ENCODE data around the gene CENPT.

The CENPT gene

DNA sequence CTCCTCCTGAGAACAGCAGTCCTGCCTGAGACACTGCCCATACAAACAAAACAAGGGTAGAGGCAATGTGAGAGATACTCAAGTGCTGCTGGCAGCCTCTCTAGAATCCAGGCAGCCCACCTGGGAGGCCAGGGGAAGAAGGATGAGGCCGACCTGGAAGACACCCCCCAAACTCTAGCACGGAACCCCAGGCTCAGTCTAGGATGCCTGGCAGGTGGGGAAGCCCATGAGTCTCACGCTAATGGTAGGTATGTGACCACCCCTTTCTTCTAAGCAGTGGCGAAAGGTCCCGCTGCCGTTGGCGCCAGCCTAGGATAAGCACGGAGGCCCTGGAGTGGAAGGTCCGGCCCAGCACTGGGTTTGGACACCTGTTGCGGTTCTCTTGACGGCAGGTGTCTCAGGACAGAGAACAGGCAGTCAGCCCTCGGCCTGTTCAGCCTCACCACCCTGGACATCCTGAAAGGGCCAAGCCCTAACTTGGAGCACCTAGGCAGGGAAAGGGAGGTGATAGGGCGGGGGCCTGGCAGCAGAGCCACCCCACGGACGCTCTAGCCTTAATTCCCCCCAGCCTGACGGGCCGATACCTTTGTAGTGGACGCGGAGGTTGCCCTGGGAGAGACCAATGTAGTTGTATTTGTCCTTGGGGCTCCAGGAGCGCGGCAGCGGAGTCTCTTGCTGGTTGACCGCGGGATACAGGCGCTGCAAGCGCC is 41.6 kb downstream of the CENPT start:
- no peak for DNase-seq

GRCh38 chr16:67804853-67805542 is 42.5 kb downstream of the CENPT start:
- DNase-seq = no peak

DNA sequence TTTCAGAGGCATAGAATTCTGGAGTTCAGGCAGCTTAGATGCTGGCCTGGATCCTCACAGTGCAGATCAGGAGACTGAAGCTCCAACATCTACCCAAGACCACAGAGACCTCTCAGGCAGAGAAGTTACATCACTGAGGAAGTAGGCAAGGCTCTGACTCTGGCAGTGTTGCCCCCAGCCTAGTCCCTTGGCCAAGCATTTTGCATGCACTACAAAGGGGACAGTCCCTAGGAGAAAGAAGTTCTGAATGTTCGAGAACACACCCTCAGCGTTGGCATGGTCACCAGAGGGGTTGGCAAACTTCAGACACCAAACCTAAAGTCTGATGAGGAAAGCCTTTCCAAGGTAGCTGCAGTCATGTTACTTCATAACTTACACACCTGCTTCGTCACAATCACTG is 43.6 kb downstream of the CENPT start:
- DNase-seq = no peak

GRCh38 chr16:67801883-67802282 is 45.6 kb downstream of the CENPT start:
- peak; percentile 6 for DNase-seq

DNA sequence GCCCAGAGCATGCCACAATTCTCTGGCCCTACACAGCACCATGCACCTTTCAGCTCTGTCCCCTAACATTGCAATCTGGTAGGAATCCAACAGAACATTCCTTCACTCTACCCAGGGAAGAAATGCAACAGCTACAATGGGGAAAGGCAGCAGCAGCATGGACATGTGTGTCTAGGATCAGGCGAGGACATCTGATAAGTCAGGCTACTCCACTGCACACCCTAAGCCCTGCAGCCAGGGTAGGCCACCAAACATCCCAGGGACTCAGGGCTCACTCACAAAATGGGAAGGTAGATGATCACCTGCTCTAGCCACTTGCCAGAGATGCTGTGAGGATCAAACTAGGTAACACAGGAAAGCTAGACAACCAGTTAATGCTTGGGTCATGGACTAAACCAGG is 46.3 kb downstream of the CENPT start:
- no peak for DNase-seq

- no peak for DNase-seq
Measured at GRCh38 chr16:67800338-67800926, 47.1 kb downstream of the CENPT start.

DNA sequence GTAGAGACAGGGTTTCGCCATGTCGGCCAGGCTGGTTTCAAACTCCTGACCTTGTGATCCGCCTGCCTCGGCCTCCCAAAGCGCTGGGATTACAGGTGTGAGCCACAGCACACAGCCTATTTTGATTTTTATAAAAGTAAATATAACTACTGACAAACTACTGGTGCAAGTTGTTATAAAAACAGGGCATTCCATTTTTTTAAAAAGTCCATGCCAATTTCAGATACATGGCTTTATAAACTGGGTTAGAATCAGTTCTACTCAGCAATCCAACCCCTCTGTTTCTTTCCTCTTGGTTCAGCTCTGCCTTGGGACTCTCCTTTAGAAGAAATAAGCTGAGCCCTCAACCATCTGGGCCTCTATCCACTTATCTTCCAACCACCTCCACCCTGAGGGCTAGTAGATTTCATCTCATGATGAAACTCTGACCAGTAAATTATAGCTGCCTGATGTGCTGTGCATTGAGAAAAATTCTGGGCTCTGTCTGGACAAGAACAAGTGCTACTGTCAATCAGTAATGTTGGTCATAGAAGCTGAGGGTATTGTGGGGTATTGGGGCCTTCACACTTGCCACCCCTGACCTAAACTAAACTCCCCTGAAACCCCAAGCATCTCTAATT is 51.3 kb downstream of the CENPT start:
- DNase-seq = no peak

DNA sequence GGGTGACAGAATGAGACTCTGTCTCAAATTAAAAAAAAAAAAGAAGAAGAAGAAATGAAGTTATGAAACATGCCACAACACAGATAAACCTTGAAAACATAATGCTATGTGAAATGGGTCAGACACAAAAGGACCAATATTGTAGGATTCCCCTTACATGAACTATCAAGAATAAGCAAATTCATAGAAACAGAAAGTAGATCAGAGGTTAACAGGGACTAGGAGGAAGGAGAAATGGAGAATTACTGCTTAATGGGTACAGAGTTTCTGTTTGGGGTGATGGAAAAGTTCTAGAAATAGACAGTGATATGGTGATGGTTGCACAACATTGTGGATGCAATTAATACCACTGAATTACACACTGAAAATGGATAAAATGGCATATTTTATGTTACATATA is 57.4 kb downstream of the CENPT start:
- DNase-seq = no peak

- no peak for DNase-seq
Measured at GRCh38 chr16:67786491-67786890, 61.0 kb downstream of the CENPT start.

GRCh38 chr16:67783353-67783725 is 64.2 kb downstream of the CENPT start:
- DNase-seq = no peak

DNA sequence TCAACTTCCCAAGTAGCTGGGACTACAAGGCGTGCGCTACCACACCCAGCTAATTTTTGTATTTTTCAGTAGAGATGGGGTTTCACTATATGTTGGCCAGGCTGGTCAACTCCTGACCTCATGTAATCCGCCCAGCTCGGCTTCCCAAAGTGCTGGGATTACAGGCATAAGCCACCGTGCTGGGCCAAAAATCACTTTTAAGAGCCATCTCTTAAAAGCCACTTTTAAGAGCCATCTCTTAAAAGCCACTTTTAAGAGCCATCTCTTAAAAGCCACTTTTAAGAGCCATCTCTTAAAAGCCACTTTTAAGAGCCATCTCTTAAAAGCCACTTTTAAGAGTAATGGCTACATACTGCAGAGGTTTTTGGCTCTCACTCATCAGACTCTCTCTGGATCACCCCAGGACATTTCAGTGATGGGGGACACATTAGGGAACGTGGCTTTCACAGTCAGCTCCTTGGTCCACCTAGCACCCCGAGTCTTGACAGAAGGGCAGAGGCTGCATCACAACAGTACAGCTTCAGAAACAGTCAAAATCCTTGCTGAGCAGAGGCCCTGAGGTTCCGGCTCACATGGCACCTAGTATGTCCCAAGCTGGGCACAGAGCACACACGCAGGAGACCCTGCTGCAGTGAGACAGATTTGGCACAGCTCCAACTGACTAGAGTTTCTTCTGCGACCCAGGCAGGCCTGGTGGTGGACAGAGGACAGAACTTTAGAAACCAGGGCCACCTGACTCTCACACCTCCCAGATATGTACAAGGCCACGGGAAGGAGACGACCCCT is 64.7 kb downstream of the CENPT start:
- DNase-seq = no peak

GRCh38 chr16:67781565-67781921 is 66.0 kb downstream of the CENPT start:
- DNase-seq = no peak

DNA sequence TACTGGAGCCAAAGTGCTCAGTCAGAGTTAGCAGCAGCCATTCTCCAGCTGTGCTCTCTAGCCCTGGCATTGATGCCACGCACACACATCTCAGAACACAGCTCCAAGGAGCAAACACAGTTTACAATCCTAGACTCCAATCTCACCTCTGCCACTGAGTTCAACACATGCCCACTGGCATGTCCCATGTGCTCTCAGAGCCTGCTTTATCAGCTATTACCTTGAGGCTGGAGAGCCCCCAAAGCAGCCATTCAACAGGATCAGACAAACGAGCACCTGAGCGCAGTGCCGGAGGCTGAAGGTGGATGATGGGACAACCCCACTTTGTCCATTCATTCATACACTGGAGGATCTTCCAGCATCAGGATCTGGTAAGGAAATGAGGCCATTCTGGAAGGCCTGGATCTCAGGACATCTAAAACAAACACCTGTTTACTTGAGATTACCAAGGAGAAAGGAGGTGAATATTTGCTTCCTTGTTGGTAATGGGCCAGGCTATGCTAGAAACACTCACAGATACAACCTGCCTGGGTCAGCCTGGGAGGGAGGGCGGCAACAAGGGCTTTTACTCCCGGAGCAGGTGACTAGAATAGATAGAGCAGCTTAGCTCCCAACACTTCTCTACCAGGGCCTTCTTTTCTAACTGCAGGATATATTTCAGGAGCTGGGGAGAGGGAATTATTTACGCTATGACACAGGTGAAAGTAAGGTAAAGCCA is 66.5 kb downstream of the CENPT start:
- DNase-seq = no peak

DNA sequence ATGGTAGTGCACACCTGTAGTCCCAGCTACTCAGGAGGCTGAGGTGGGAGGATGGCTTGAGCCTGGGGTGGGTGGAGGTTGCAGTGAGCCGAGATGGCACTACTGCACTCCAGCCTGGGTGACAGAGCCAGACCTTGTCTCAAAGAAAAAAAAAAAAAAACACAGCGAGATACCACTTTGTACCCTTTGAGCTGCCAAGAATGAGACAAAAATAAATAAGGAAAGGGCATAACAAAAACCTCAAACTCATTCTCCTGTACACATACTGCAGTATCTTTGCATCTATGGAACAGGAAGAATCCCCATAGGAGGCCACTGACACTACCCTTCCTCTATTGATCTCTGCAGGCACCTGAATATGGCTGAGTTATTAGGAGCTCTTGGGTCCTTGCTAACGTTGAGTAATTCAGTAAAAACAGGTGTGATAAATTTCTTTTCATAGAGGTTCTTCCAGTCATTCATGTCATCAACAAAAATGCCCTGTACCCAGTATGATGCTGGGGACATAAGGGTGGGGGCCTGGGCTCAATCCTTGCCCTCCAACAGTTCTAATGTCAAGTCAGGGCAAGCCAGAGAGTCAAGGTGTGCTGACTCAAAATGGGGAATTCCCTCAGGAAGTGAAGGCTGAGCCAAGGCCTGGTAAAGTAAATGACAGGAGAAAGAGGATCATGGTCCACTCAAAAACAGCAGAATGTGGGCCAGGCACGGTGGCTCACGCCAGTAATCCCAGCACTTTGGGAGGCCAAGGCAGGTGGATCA is 68.1 kb downstream of the CENPT start:
- DNase-seq = no peak
